IMR-90 (cell line): ENCODE results near the gene PARP12.

Experiments used
- POLR2A ChIP-seq: IDR thresholded peaks from 2 replicates; pipeline ENCODE4 v1.6.1; 2012; ENCODE audit warnings: mild to moderate bottlenecking, low read depth, low read length
- RAD21 ChIP-seq: IDR thresholded peaks from 2 replicates; pipeline ENCODE4 v1.6.1; 2012; ENCODE audit warnings: low read length, improper control_type of control experiment

GRCh38 chr7:140005341-140005740 is 57.4 kb downstream of the PARP12 start:
- TF ChIP-seq POLR2A, result no peak
- no peak for TF ChIP-seq RAD21
